Posterior vena cava (tissue), 2 donors: Measurements from ENCODE around the gene KIF7. TPM values are rescaled to one million over a fixed set of nuclear protein-coding genes. Genes with fewer than 3 reads are reported as not detected.
A peak's percentile ranks its signal among the peaks of the same experiment; 100 is the strongest.
"Not testable (repeated sequence)": the region's sequence is repeated elsewhere in the genome, so short reads cannot be mapped to it uniquely, and the experiment has no call there.

Experiments used
- DNase-seq: peaks from one replicate; pipeline ENCODE4 v3.0.0-alpha.2; 2020; ENCODE audit warnings: low spot score
- intact Hi-C, 2 donors: fragments of 100-400 bp; cut with DNase I; formaldehyde crosslinking; loops; one replicate each; pipeline versions ENCODE4 v1.14.1 to v1.14.2; 2022 to 2023
- long read RNA-seq, 2 donors: library from polyadenylated mRNA; unstranded; transcript quantifications; one replicate each; pipeline ENCODE4 v2.0.0, GENCODE V29; 2020 to 2021
- total RNA-seq, 2 donors: library from RNA; stranded (reverse); fragmentation: NEBNext Ultra II Directional; extraction: Animal tissue kit (Norgen Biotek cat#: 25700); gene quantifications; one replicate each; pipeline ENCODE4 v1.2.1, GENCODE V29; 2021
- donor health status: DM: yes; HTN: yes; CAD: no.
- donor health status: DM: yes; HTN: yes; CAD: no.

Gene KIF7, protein sequence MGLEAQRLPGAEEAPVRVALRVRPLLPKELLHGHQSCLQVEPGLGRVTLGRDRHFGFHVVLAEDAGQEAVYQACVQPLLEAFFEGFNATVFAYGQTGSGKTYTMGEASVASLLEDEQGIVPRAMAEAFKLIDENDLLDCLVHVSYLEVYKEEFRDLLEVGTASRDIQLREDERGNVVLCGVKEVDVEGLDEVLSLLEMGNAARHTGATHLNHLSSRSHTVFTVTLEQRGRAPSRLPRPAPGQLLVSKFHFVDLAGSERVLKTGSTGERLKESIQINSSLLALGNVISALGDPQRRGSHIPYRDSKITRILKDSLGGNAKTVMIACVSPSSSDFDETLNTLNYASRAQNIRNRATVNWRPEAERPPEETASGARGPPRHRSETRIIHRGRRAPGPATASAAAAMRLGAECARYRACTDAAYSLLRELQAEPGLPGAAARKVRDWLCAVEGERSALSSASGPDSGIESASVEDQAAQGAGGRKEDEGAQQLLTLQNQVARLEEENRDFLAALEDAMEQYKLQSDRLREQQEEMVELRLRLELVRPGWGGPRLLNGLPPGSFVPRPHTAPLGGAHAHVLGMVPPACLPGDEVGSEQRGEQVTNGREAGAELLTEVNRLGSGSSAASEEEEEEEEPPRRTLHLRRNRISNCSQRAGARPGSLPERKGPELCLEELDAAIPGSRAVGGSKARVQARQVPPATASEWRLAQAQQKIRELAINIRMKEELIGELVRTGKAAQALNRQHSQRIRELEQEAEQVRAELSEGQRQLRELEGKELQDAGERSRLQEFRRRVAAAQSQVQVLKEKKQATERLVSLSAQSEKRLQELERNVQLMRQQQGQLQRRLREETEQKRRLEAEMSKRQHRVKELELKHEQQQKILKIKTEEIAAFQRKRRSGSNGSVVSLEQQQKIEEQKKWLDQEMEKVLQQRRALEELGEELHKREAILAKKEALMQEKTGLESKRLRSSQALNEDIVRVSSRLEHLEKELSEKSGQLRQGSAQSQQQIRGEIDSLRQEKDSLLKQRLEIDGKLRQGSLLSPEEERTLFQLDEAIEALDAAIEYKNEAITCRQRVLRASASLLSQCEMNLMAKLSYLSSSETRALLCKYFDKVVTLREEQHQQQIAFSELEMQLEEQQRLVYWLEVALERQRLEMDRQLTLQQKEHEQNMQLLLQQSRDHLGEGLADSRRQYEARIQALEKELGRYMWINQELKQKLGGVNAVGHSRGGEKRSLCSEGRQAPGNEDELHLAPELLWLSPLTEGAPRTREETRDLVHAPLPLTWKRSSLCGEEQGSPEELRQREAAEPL (N-terminal part only)
- 10 to 100 TPM; 13.0 to 15.3 TPM for total RNA-seq
- long read RNA-seq, donor 1, partial matches to known transcripts, result 3 of 8 reads
- long read RNA-seq, donor 1, other reads (novel, unspliced or antisense), result 5 of 8 reads
- long read RNA-seq, donor 2, partial matches to known transcripts, result 13 of 18 reads
- long read RNA-seq, donor 2, other reads (novel, unspliced or antisense), result 5 of 18 reads

DNA sequence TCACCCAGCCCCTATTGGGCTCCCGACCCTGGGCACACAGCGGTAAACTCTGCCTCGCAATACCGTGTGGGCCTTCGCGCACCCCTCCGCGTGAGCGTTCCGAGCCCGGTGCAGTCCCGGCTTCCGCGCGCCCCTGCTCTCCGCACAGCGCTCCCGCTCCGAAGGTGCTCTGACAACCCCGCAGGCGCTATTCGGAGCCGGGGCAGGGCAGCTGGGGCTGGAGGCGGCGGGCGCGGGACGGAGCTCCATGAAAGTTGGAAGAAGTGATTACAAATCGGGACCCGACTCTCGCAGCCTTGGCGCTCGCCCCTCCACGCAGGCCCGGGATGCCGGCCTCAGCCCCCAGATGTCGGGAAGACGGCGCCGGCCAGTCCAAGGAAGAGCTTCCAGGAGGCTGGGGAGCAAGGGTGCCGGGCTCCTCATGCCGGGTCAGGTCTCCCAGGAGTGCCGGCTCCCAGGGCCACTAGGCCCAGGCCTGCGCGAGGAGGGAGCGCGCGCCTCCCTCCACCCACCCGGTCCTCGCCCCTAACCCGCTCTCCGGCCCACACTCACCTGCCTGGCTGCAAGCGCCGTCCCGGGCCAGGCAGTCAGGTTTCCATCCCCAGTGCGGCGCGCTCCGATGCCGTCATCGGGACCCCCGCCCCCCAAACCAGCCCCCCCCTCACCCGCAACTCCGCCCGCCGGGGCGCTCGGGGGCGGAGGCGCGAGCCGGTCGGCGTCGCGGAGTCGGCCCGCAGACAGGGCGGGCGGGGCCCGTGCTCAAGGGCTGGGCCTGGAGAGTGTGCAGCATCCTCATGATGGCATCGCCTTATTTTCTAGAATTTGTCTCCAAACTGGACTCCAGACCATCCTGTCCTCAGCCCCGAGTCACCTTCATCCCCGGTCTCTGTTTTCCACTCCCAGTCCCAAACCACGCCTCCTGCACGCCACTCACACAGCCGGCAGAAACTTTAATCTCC is at the start of gene KIF7:
Gene KIF7 (minus strand): TSS at position 621 of the 959 bp plus-strand sequence. CDS start 2,537 bp downstream, outside the sequence.
- intact Hi-C loops, result no loop called here
- DNase-seq, result no peak

DNA sequence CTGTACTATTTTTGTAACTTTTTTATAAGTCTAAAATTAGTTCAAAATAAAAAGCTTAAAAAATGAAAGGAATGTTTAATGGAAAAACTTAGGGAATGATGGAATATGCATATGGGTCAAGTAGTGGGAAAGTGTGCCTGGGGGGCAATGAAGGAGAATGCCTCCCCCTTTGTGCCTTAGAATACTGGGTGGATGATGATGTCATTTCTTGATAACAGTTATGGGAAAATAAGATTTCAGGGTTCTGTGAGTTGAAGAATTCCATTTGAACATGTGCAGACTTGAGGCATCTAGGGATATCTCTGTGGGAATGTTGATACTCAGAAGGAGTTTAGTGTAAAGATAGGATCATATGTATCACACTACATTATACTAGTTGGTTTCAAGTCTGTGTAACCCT is 49.1 kb upstream of the KIF7 start:
- no peak for DNase-seq
- intact Hi-C loops, result no loop called here

DNA sequence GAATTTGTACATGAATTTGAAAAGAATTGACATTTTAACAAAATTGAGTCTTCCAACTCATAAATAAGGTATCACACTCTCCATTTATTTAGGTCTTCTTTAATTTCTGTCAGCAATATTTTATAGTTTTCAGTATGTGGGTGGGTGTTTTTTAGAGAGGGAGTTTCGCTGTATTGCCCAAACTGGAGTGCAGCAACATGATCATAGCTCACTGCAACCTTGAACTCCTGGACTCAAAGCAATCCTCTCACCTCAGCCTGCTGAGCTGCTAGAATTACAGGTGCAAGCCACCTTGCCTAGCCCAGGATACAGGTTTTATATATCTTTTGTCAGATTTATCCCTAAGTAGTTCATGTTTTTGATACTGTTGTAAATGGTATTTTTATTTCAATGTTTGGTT is 39.9 kb upstream of the KIF7 start:
- intact Hi-C loops, result no loop called here

DNA sequence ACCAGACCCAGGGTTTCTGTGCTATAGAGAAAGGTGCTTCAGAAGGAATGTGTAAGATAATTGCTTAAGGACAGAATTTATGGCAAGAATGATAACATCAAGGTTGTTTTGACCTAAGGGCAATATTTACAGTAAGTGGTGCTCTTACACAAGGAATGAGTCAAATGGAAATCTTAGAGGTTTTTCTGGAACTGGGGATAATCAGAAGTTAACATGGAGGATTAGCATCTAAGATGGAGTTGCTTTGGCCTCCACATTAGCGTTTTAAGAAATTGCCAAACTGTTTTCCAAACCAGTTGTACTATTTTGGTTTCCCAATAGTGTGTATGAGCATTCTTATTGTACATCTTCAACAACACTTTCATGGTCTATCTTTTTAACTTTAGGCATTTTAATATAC is 38.4 kb upstream of the KIF7 start:
- no peak for DNase-seq
- intact Hi-C loops, result loop anchor here in 1 of 2 donors (5.0 kb wide), 1 partner anchor 46 kb away; no protein-coding TSS in a partner anchor

More for the DNA sequence above, 39.9 kb upstream of the KIF7 start:
- DNase-seq, result no peak

DNA sequence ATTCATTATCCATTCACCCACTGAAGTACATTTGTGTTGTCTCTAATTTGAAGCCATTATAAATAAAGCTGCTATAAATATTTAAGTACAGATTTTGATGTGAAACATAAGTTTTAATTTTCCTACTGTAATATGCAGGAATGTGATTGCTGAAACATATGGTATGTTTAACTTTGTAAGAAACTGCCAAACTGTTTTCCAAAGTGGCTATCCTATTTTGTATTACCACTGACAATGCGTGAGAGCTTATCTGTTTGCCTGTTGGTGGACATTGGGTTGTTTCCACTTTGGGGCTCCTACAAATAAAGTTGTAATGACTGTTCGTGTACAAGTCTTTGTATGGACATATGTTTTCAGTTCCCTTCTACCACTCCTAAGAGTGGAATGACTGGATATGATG is 37.8 kb upstream of the KIF7 start:
- intact Hi-C loops, result loop anchor here in 1 of 2 donors (5.0 kb wide), 1 partner anchor 46 kb away; no protein-coding TSS in a partner anchor
- no peak for DNase-seq

DNA sequence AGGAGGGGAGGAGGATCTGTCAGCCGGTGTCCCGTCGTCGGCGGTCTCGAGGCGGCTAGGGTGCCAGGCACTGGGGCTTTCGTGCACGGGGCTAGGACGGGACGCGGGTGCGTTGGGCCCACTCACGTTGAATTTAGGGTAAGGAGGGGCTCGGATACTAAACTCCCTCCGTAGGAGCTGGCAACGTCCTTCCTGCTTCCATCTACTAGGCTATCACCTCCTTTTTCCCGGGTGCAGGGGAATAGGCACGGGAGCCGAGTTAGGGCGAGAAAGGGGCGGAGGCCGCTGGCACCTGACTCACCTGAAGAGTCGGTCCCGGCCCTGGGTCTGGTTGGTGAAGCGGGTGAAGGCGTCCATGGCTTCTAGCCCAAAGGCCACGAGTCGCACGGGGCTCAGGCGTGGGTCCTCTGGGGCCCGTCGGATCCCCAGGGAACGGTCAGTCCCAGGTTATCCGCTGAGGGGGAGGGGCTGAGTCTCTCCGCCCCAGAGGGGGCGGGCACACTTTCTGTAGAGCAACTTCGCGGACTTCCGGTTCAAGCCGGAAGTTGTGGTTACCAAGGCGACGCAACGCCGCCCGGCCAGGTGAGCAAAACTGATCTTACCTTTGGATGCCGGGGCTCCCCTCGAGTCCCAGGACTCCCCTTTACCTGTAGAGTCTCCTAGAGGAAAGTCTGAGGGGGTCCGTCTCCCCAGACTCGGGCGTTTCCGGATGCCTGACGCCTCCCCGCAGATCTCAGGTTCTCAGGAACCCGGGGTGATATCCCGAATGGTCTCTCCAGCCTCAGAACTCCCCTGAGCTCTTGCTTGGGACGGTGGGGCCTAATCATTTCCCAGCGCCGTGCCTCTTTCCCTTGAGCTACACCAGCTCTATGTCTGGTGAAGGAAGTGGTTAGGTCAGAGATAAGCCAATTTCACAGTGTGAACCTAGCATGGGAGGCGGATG is 35.3 kb upstream of the KIF7 start, which contains the start of the genes PEX11A and WDR93:
Gene PEX11A (minus strand): TSS at position 479 of the 943 bp plus-strand sequence. CDS start 122 bp downstream, at position 357.
Gene WDR93 (plus strand): TSS at position 536 of the 943 bp plus-strand sequence. CDS start 10,936 bp downstream, outside the sequence.
- intact Hi-C loops, result loop anchor here in 1 of 2 donors (5.0 kb wide), 1 partner anchor 43 kb away; no protein-coding TSS in a partner anchor
- peak; percentile 94 for DNase-seq

DNA sequence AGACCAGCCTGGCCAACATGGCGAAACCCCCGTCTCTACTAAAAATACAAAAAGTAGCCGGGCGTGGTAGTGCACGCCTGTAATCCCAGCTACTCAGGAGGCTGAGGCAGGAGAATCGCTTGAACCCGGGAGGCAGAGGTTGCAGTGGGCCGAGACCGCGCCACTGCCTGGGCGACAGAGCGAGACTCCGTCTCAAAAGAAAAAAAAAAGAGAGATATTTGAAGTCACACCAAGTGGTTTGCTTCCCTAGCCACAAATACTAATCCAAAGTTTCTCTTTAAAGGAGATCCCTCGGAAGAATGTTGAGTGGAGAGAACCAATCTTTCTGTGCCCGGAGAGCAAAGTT is 34.6 kb upstream of the KIF7 start:
- intact Hi-C loops, result loop anchor here in 1 of 2 donors (5.0 kb wide), 1 partner anchor 43 kb away; no protein-coding TSS in a partner anchor
- not testable (repeated sequence) for DNase-seq

DNA sequence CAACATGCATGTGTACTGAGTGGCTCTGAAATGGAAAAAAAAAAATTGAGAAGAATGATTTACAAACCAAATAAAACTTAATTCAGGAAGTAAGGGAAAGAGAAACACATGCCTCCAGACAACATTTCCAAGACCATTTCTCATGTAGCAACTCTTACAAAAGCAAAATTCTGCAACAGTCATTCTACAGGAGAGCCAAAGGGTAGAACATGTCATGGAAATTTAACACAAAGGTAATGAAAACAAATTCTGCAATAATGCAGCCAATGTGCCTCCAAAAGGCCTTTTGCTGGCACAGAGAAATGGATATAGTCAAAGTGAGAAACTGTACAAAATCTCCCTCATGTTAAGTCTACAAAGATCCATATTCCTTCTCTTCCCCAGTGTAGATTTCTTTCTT is 31.3 kb upstream of the KIF7 start:
- no peak for DNase-seq
- intact Hi-C loops, result no loop called here

DNA sequence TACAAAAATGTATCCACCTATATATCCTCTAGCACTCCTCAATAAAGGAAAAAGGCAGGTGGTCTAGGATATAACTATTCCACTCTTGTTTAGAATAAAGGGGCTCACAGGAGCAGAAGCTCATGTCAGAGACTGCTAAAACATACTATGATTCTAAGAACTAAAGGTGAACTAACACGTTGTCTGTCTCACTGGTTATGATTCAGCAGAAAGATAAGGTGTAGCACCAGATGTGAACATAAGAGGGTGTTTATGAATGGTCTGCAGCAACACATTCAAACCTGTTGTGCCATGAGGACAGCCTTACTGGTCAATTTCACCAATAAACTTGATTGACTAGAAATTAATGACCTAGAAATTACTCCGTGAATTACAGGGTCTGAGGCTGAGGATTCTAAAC is 30.7 kb upstream of the KIF7 start:
- intact Hi-C loops, result no loop called here
- DNase-seq, result no peak

DNA sequence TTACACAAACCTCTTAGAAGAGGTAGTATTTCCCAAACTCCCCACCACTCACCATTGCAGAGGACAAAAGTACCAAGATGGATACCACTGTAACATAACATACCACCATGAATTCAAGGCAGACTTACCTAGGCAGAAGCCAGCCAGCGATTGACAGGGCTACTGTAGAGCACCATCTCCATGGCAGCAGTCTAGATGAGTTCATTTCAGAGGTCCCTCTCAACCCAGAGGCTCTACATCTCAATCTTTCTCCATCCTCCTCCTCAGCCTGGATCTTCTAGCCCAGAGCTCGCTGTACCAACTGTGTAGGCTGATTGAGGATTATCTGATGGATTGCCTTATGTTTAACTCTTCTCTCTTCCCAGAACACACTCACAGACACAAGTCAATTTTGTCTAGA is 25.9 kb upstream of the KIF7 start:
- no peak for DNase-seq
- intact Hi-C loops, result no loop called here

DNA sequence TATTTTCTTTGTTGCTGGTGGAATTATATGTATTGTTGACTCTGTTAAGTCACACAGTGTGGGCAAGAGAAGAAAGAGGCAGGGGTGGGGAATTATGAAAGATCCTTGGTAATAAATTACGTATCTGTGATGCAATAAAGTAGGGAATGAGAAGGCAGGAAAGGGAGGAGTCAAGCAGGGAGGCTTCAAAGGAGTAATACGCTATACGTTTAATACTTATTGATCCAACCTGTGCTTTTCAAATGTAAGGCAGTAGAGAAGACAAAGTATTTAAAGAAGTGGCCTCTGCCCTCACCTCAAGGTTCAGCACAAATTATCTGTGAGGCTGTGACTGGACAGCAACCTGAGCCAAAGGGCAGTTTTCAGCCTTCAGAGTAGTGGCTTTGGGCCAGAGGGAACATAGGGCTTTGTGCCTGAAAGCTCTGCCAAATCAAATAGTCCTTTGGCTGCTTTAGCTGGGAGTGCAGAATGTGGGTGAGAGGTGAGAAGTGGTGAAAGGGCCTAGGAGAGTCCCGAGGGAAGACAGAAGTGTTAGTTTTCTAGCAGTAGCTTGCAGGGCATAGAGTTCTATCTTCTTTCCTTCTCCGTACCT is 25.1 kb upstream of the KIF7 start:
- intact Hi-C loops, result no loop called here
- DNase-seq, result no peak

DNA sequence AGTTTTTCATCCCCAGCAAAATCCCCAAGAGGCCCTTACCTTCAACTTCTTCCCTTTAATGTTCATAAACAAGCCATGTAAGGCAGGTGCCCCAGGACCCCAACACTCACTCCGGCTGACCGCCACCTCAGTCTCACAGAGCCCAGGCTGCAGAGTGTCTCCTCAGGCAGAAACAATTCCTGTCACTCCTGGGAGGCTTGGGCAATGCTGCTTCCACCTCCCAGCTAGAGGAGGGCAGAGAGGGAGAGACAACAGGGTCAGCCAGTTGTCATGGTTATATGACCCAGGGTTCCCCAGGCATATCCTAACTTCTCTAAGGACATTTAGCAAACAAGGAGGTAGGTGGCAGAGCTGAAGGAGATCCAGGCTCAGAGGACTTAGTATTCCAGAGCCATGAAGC is 23.9 kb upstream of the KIF7 start, which contains the start of gene PLIN1:
Gene PLIN1 (minus strand): TSS at position 156 of the 400 bp plus-strand sequence. CDS start 1,878 bp downstream, outside the sequence.
- intact Hi-C loops, result no loop called here
- DNase-seq, result no peak

DNA sequence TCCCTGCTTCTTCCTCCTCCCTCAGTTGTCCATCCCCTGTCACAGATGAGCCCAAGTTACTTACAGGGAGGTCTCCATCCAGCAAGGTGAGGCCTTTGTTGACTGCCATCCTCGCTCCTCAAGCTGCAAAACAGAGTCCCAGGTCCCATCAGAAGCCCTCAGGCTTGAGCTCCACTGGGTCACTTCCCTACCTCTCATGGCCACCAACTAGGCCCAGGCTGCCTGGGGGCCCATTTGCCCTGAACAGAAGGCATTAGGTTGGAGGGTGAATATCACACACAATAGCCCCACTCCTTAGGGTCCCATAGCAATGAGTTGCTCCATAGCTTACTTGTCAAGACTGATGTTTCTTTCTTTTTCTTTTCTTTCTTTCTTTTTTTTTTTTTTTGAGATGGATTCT is 22.1 kb upstream of the KIF7 start:
- DNase-seq, result no peak
- intact Hi-C loops, result no loop called here

DNA sequence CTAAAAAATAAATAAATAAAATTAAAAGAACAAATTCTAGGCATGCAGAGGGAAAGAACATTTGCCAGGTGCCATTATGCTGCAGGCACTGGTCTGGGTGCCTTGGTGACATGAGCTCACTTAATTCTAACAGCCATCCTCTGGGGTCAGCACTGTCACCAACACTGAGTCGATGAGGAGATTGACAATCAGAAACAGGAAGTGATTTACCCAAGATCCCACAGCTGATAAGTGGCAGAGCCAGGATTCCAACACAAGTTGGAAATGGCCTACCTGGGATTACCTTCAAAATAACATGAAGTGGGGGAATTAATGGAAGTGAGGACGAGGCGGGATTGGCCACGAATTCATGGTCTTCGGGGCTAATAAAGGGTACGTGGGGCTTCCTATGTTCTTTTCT is 20.3 kb upstream of the KIF7 start:
- DNase-seq, result no peak
- intact Hi-C loops, result no loop called here

DNA sequence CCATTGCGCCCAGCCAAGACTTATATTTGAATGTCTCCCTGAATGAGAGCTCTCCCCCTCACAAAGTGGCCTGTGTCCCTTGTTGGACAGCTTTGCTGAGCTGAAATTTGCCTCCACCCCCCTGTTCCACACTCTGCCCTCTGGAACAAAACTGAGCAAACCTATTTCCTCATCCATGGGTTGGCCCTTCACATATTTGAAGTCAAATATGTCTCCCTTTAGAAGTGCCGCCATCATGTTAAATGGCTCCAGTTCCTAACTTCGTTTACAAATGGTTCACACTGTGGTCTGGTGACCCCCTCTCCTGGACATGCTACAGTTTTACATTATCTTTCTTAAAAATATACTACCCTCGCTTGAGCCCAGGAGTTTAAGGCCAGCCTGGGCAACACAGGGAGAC is 19.3 kb upstream of the KIF7 start:
- no peak for DNase-seq
- intact Hi-C loops, result no loop called here

DNA sequence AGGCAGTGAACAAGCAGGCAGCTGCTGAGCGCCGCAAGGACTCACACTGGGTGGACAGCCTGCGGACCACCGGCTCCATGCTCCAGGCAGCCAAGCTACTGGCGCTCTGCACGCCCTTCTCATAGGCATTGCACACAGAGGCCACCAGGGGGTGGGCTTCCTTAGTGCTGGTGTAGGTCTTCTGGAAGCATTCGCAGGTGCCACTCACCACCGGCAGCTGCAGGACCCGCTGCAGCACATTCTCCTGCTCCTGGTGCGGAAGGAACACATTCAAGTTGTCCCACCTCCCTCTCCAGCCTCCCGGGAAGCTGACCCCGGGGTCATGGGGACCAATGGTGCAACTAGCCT is 17.9 kb upstream of the KIF7 start:
- intact Hi-C loops, result no loop called here
- DNase-seq, result no peak
